Suprapubic skin (tissue), 3 donors: ENCODE data around the gene UGT1A10.

Source experiments
- CTCF ChIP-seq, 2 donors: fragments of 200-600 bp in 1 of 2; fragments of 450-650 bp in 1 of 2; sonication (generic) in 1 of 2; IDR thresholded peaks; one replicate each; pipeline ENCODE4 v1.5.1; 2016 to 2019; ENCODE audit warnings: antibody characterized with exemption in 2 of 2, mild to moderate bottlenecking in 1 of 2, moderate library complexity in 1 of 2
- POLR2AphosphoS5 ChIP-seq, 3 donors: sonication (generic); formaldehyde crosslinking; IDR thresholded peaks; one replicate each; pipeline ENCODE4 v1.6.1; 2017; ENCODE audit warnings: antibody characterized with exemption in 3 of 3

GRCh38 chr2:233655043-233655442 lies 18.8 kb downstream of the UGT1A10 start:
- TF ChIP-seq CTCF (IDR thresholded peaks at IDR 0.05) (no peak), POLR2AphosphoS5 (IDR thresholded peaks at IDR 0.05) (no peak)
